HUES48 (cell line): Measurements from ENCODE around the gene MYOD1.

Experiments
- H3K27ac ChIP-seq: one replicate; pipeline ENCODE4 v1.7.0; 2013; ENCODE audit warnings: low read depth, low read length, inconsistent platforms
- H3K27me3 ChIP-seq: 2 replicates; pipeline ENCODE4 v1.6.1; 2013; ENCODE audit warnings: mild to moderate bottlenecking, low read length; ENCODE audit not compliant: control insufficient read depth, insufficient read depth
- H3K36me3 ChIP-seq: 2 replicates; pipeline ENCODE4 v1.6.1; 2013; ENCODE audit warnings: low read length; ENCODE audit not compliant: control insufficient read depth, insufficient read depth
- H3K4me1 ChIP-seq: 2 replicates; pipeline ENCODE4 v1.6.1; 2013; ENCODE audit warnings: mild to moderate bottlenecking, low read length; ENCODE audit not compliant: control insufficient read depth, insufficient read depth
- H3K4me3 ChIP-seq: 2 replicates; pipeline ENCODE4 v1.5.1; 2013; ENCODE audit warnings: mild to moderate bottlenecking, low read depth, low read length
- H3K9ac ChIP-seq: 2 replicates; pipeline ENCODE4 v1.6.1; 2013; ENCODE audit warnings: mild to moderate bottlenecking, low read depth, low read length, moderate library complexity
- H3K9me3 ChIP-seq: 2 replicates; pipeline ENCODE4 v1.6.1; 2013; ENCODE audit warnings: low read length; ENCODE audit not compliant: control insufficient read depth, insufficient read depth

The MYOD1 gene

DNA sequence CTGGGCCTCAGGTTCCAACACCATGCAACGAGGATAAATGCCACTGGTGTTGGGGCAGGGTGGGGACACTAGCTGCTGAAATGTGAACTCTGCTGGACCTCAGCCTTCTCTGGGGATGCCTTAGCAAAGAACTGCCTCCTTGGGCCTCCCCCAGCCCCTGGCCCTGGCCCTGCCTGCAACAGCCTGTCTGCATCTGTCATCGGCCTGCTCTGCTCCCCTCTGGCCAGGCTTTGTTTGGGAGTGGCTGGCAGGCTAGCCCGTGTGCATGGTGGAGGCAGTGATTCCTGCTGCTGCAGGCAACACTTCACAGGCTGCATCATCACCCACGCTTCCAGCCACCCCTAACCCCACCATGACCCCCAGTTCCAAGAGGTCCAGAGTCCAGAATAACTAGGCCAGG, 11.5 kb upstream of the MYOD1 start:
- H3K36me3 ChIP-seq, result no peaks in the 10 kb centered on the region
- H3K4me3 ChIP-seq, result no peak overlapping the region
- H3K9ac ChIP-seq, result no peak overlapping the region
- H3K9me3 ChIP-seq, result no peaks in the 10 kb centered on the region
- H3K4me1 ChIP-seq, result no peaks in the 10 kb centered on the region
- peaks cover 35% of the 10 kb centered on the region for H3K27me3 ChIP-seq
- no peak overlapping the region for H3K27ac ChIP-seq

DNA sequence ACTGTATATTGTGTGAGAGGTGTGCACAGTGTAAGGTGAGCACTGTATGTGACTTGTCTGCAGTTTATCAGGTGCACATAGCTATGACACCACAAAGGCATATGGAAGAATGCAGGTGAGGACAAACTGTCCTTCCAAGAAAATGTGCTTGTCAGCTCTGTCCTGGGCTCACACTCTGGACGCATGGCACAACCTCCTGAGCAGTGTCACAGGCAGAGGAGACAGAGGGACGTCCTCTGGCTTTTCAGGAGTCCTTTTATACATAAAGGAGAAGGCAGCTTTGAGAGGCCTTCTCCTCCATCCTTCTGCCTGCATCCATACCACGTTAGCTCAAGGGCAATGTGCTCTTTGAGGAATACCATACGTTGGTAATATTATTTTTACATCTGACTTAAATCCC, 7.5 kb upstream of the MYOD1 start:
- Histone ChIP-seq H3K4me3 (no peak overlapping the region), H3K27ac (no peak overlapping the region), H3K4me1 (no peaks in the 10 kb centered on the region), H3K9ac (no peak overlapping the region), H3K36me3 (no peaks in the 10 kb centered on the region), H3K27me3 (peaks cover 75% of the 10 kb centered on the region), H3K9me3 (no peaks in the 10 kb centered on the region)

DNA sequence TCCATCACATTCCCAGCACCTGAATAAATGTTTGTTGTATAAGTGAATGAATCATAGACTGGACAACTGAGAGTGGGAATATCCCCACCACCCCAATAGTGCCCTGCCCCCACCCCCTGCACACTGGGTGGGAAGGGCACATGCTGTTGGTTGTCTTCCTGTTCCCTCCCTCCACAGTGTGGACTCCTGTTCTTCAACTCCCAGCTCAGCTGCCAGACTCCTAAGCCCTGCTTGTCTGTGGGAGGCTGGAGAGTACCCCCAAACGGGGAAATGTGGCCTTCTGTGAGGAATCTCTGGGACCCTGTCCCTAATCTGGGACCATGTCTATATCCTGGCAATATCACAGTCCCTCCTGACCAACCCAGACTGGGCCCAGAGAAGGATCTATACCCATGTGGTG, 5.5 kb upstream of the MYOD1 start:
- Histone ChIP-seq H3K4me3 (no peak overlapping the region), H3K36me3 (no peaks in the 10 kb centered on the region), H3K4me1 (no peaks in the 10 kb centered on the region), H3K27me3 (peaks cover 95% of the 10 kb centered on the region), H3K9me3 (no peaks in the 10 kb centered on the region), H3K9ac (no peak overlapping the region), H3K27ac (no peak overlapping the region)

DNA sequence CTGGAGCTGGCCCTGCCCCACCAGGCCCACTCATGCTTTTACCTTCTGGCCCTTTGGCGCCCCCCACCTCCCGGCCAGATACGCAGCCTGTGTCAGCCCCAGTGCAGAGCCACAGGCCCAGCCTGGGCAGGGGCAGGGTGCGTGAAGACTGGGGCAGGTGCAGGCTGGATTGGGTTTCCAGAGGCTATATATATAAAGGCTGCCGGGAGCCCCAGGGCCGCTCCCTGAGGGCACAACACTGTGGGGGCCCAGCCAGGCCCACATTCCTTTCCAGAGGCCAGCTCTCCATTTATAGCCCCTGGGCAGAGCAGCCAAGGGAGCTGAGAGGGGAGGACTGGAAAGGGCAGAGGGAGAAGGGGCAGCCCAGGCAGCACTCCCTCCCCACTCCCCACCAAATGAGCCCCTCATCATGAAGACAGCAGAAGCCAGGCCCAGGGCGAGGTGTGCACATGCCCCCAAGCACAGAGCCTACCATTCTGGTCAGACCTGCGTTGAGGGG, 5.0 kb upstream of the MYOD1 start:
- Histone ChIP-seq H3K4me1 (no peaks in the 10 kb centered on the region), H3K9ac (no peak overlapping the region), H3K4me3 (no peak overlapping the region), H3K9me3 (no peaks in the 10 kb centered on the region), H3K36me3 (no peaks in the 10 kb centered on the region), H3K27me3 (peaks cover 100% of the 10 kb centered on the region), H3K27ac (no peak overlapping the region)

DNA sequence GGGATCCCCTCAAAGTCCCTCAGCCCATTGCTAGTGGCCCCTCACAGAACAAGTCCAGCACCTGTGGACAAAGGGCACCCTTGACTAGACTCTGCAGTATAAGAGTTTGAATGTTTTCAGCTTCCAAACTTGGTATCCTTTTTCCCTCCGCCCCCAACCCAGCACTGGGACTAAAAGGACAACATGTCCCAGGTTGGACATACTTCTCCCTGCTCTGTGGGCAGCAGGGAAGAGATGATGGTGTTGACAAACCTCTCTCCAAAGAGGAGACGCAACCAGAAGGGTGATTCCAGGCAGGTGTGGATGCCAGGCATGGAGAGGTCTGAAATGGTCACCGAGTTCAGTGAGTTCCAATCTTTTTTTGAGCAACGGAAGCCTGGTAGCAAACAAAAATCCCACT, 4.5 kb upstream of the MYOD1 start:
- no peaks in the 10 kb centered on the region for H3K4me1 ChIP-seq
- H3K4me3 ChIP-seq, result no peak overlapping the region
- H3K9ac ChIP-seq, result no peak overlapping the region
- no peak overlapping the region for H3K27ac ChIP-seq
- no peaks in the 10 kb centered on the region for H3K36me3 ChIP-seq
- no peaks in the 10 kb centered on the region for H3K9me3 ChIP-seq
- peaks cover 100% of the 10 kb centered on the region for H3K27me3 ChIP-seq

DNA sequence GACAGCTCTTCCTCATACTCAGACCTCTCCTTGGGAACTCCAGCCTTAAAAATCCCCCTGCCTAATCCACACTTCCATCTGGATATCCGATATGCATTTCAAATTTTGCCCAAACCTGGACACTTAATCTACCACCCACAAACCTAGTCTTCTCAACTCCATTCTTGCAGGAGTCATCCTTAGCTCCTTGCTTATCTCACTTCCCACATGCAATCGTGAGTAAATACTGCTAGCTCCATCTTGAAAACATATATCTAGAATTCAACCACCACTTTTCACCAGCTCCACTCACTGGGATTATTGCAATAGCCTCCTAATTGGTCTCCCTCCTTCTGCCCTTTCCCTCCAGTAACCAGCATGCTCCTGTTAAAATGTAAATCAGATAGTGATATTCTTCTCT, 2.6 kb upstream of the MYOD1 start:
- Histone ChIP-seq H3K9me3 (no peaks in the 10 kb centered on the region), H3K27me3 (peaks cover 100% of the 10 kb centered on the region), H3K9ac (no peak overlapping the region), H3K27ac (no peak overlapping the region), H3K36me3 (no peaks in the 10 kb centered on the region), H3K4me3 (no peak overlapping the region), H3K4me1 (peaks cover 3% of the 10 kb centered on the region)

DNA sequence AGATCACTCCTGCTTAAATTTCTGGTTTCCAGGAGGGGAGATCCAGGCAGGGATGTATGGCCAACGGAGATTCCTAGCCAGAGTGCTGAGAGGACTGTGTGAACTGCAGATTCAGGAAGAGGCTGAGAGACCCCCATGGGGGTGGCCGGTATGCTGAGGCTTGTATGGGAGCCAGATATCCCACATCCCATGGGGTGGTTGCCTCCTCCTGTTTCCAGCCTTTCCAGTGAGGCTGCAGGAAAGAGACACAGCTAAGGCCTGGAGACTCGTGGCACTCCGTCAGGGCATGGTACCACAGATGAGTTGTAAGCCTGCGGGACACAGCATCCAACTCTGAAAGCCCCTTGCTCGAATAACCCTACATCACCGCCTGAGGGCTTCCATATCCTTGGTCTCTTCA, 1.4 kb upstream of the MYOD1 start:
- Histone ChIP-seq H3K9me3 (no peaks in the 10 kb centered on the region), H3K4me1 (peaks cover 3% of the 10 kb centered on the region), H3K4me3 (no peak overlapping the region), H3K36me3 (no peaks in the 10 kb centered on the region), H3K9ac (no peak overlapping the region), H3K27me3 (peaks cover 100% of the 10 kb centered on the region), H3K27ac (no peak overlapping the region)

DNA sequence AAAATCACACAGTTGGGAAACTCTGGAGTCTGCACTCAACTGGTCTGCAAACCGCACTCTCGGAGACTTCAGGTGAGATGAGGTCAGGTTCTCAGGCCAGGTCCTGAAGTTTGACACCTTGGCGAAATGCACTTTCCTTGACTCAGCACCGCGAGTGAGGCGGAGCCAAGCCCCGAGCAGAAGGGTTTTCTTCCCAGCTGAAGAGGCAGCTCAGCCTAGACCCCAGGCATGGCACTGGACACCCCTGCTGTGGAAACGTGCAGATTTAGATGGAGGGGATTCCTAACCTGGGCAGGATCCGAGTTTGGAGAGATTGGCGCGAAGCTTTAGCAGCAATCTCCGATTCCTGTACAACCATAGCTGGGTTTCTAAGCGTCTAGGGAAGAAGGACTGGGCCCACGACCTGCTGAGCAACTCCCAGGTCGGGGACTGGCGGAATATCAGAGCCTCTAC, 835 bp upstream of the MYOD1 start:
- H3K27ac ChIP-seq, result no peak overlapping the region
- H3K36me3 ChIP-seq, result no peaks in the 10 kb centered on the region
- H3K4me1 ChIP-seq, result peaks cover 3% of the 10 kb centered on the region
- H3K27me3 ChIP-seq, result peaks cover 100% of the 10 kb centered on the region
- H3K4me3 ChIP-seq, result peak overlapping the region; percentile 44
- no peak overlapping the region for H3K9ac ChIP-seq
- H3K9me3 ChIP-seq, result no peaks in the 10 kb centered on the region

DNA sequence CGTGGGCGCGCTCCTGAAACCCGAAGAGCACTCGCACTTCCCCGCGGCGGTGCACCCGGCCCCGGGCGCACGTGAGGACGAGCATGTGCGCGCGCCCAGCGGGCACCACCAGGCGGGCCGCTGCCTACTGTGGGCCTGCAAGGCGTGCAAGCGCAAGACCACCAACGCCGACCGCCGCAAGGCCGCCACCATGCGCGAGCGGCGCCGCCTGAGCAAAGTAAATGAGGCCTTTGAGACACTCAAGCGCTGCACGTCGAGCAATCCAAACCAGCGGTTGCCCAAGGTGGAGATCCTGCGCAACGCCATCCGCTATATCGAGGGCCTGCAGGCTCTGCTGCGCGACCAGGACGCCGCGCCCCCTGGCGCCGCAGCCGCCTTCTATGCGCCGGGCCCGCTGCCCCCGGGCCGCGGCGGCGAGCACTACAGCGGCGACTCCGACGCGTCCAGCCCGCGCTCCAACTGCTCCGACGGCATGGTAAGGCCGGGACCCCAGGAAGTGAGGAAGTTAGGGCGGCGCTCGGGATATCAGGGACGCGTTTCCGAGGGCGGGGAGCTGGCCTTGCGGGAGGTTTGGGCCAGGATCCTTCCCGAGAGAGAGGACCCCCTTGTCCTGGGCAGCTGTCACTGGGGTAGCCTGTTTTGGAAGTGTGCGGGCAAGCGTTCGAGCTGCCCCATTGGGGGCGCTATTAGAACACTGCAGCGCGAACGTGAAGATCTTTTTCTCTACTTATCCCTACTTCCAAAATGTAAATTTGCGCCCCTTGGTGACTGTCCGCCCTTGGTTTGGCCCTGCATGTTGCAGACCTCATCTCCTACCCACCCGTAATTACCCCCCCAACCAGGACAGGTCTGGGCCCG, 796 bp downstream of the MYOD1 start:
- Histone ChIP-seq H3K4me3 (peak overlapping the region; percentile 36; the same call in 1 of the 2 replicates), H3K9ac (no peak overlapping the region), H3K36me3 (no peaks in the 10 kb centered on the region), H3K9me3 (no peaks in the 10 kb centered on the region), H3K27ac (no peak overlapping the region), H3K4me1 (peaks cover 3% of the 10 kb centered on the region), H3K27me3 (peaks cover 98% of the 10 kb centered on the region)

DNA sequence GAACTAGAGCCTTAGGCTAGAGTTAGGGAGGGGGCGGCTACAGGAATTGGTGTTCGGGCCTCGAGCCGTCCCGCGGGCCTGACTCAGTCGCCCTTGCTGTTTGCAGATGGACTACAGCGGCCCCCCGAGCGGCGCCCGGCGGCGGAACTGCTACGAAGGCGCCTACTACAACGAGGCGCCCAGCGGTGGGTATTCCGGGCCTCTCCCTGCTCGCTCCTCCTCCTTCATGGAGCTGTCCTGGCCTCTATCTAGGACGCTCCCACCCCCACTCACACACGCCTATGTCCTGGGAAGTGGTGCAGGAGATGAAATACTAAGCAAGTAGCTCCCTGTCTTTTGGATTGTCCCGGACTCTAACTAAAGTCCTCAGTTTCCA, 1.4 kb downstream of the MYOD1 start:
- Histone ChIP-seq H3K27ac (no peak overlapping the region), H3K4me1 (peaks cover 3% of the 10 kb centered on the region), H3K9me3 (no peaks in the 10 kb centered on the region), H3K4me3 (peak overlapping the region; percentile 36), H3K36me3 (no peaks in the 10 kb centered on the region), H3K27me3 (peaks cover 98% of the 10 kb centered on the region), H3K9ac (no peak overlapping the region)

DNA sequence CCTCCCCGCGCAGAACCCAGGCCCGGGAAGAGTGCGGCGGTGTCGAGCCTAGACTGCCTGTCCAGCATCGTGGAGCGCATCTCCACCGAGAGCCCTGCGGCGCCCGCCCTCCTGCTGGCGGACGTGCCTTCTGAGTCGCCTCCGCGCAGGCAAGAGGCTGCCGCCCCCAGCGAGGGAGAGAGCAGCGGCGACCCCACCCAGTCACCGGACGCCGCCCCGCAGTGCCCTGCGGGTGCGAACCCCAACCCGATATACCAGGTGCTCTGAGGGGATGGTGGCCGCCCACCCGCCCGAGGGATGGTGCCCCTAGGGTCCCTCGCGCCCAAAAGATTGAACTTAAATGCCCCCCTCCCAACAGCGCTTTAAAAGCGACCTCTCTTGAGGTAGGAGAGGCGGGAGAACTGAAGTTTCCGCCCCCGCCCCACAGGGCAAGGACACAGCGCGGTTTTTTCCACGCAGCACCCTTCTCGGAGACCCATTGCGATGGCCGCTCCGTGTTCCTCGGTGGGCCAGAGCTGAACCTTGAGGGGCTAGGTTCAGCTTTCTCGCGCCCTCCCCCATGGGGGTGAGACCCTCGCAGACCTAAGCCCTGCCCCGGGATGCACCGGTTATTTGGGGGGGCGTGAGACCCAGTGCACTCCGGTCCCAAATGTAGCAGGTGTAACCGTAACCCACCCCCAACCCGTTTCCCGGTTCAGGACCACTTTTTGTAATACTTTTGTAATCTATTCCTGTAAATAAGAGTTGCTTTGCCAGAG, 2.0 kb downstream of the MYOD1 start:
- H3K4me1 ChIP-seq, result peaks cover 3% of the 10 kb centered on the region
- peaks cover 96% of the 10 kb centered on the region for H3K27me3 ChIP-seq
- H3K27ac ChIP-seq, result no peak overlapping the region

More for the DNA sequence above, 2.0 kb downstream of the MYOD1 start:
- Histone ChIP-seq H3K9me3 (no peaks in the 10 kb centered on the region), H3K36me3 (no peaks in the 10 kb centered on the region), H3K9ac (no peak overlapping the region), H3K4me3 (peak overlapping the region; percentile 36)
